HG02870 (cell line): ENCODE results near the gene PSMB10.
"Not testable (repeated sequence)": the region's sequence is repeated elsewhere in the genome, so short reads cannot be mapped to it uniquely, and the experiment has no call there.

Experiments
- ATAC-seq: cut with Tn5 transposase; IDR thresholded peaks from one replicate; pipeline ENCODE4 v1.9.1; 2021; ENCODE audit warnings: mild to moderate bottlenecking, moderate library complexity; ENCODE audit not compliant: unreplicated experiment

PSMB10 gene

GRCh38 chr16:67936124-67936879 lies at the start of gene PSMB10:
PSMB10 (minus strand) TSS chr16:67936850; CDS start chr16:67936749, 101 bp downstream.
- ATAC-seq: no peak

- no peak for ATAC-seq
Observed at GRCh38 chr16:67982011-67982696, 45.5 kb upstream of the PSMB10 start.

GRCh38 chr16:67979955-67980678 lies 43.5 kb upstream of the PSMB10 start, which contains the start of gene DPEP3:
DPEP3 (minus strand) TSS chr16:67980499; CDS start chr16:67980380, 119 bp downstream.
- no peak for ATAC-seq

- no peak for ATAC-seq
Observed at GRCh38 chr16:67977469-67978227, 41.0 kb upstream of the PSMB10 start.

- no peak for ATAC-seq
Observed at GRCh38 chr16:67977005-67977404, 40.4 kb upstream of the PSMB10 start.

GRCh38 chr16:67976205-67976604 lies 39.6 kb upstream of the PSMB10 start:
- no peak for ATAC-seq

GRCh38 chr16:67975321-67976105 lies 38.9 kb upstream of the PSMB10 start:
- peak; percentile 65 for ATAC-seq

- ATAC-seq: not testable (repeated sequence)
Observed at GRCh38 chr16:67972285-67972684, 35.6 kb upstream of the PSMB10 start.

GRCh38 chr16:67971111-67971510 lies 34.5 kb upstream of the PSMB10 start:
- ATAC-seq: no peak

GRCh38 chr16:67969254-67970039 lies 32.8 kb upstream of the PSMB10 start:
- no peak for ATAC-seq

GRCh38 chr16:67968400-67969253 lies 32.0 kb upstream of the PSMB10 start, which contains the start of gene SLC12A4:
SLC12A4 (minus strand) TSS chr16:67968637; CDS start chr16:67968553, 84 bp downstream.
- peak; percentile 69 for ATAC-seq

- ATAC-seq: peak; percentile 23
Observed at GRCh38 chr16:67967958-67968399, 31.3 kb upstream of the PSMB10 start.

GRCh38 chr16:67967183-67967957 lies 30.7 kb upstream of the PSMB10 start:
- ATAC-seq: no peak

GRCh38 chr16:67966549-67967182 lies 30.0 kb upstream of the PSMB10 start:
- ATAC-seq: no peak

- no peak for ATAC-seq
Observed at GRCh38 chr16:67965668-67966548, 29.3 kb upstream of the PSMB10 start.
